ENCODE measurements around the gene NXN. TPM values are rescaled to one million over a fixed set of nuclear protein-coding genes. Genes with fewer than 3 reads are reported as not detected.
A peak's percentile ranks its signal among the peaks of the same experiment; 100 is the strongest.

NXN gene
- total RNA-seq, 1 experiment from 2014 or later: 48.4 TPM

DNA sequence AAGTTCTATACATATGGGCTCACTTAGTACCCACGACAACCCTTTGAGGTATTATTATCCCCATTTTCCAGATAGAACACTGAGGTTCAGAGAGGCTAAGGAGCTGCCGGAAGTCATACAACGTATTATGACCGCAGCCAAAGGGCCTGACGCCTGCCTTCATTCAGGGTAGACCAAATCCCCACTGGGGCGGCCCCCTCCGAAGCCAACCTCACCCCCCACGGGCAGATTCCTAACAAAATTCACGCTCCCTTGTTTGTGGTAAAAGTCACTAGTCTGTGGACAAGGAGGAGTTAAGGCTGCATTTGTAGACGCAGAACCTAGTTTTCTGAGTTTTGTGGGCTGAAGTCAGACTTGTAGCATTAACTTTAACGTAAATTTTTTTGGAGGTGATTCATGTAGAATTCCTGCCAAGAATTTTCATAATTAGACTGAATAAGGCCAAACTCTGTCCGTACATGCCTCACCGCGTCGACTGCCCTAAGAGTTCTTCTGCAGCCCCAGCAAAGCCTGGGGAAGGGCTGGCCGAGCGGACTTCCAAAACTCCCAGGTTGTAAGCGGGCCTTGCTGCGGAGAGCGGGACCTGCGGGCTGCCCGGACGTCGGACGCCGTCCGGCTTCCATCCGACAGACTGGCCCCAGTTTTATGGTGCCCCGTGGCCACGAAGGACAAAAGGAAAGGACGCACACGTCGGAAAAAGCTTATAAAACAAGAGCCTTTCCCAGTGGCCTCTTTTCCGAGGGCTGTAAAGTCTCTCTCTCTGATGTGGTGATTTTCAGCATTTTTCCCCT lies 75.7 kb downstream of the NXN start:
- peaks cover 16% of the 10 kb centered on the region for H3K4me1 ChIP-seq (replicated peaks)
- H3K36me3 ChIP-seq: no peaks in the 10 kb centered on the region
- H3K27ac ChIP-seq: peak overlapping the region; percentile 43
- peak; percentile 51 to 54 for DNase-seq (ENCODE audit: low read depth in 1 of 2, low spot score in 2 of 2)
- H3K9me3 ChIP-seq (replicated peaks): no peaks in the 10 kb centered on the region
- no peaks in the 10 kb centered on the region for H3K27me3 ChIP-seq (replicated peaks)
- H3K4me3 ChIP-seq: no peak overlapping the region

DNA sequence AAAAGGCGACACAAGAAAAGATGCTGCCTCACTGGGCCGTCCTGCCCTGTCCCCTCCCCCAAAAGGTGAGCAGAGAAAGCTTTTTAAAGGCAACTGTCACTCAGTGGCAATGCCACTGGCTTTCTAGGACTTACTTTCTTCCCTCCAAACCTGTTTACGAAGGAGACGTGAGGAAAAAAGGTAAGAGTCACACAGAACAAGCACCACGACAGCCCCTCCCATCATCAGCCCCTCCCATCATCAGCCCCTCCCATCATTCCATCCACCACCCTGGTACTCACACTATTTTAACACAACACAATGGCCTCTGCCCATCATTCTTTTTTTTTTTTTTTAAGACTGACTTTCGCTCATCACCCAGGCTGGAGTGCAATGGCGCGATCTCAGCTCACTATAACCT lies 77.1 kb downstream of the NXN start:
- Histone ChIP-seq H3K27ac (no peak overlapping the region), H3K36me3 (no peaks in the 10 kb centered on the region), H3K4me3 (no peak overlapping the region), H3K9me3 (replicated peaks) (no peaks in the 10 kb centered on the region), H3K27me3 (replicated peaks) (no peaks in the 10 kb centered on the region), H3K4me1 (replicated peaks) (peaks cover 16% of the 10 kb centered on the region)
- DNase-seq (ENCODE audit: low read depth in 1 of 2, low spot score in 2 of 2): no peak

DNA sequence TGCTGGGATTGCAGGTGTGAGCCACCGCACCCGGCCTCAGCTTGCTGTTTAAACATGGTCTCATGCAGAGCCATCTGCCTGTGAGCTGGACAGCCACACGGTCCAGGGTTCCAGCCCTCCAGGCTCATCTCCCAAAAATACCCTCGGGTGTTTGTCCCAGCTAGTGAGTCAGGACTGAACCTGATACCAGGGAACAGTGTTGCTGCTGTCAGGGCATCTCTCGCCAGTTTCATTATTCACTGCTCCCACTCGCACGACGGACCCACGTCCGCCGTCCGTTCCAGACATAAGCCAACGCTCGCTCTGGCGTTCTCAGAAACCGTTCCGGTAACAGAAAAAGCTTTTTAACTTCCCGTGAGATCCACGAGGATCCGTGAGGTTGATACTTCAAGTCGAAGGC lies 77.6 kb downstream of the NXN start:
- H3K9me3 ChIP-seq (replicated peaks): no peaks in the 10 kb centered on the region
- H3K4me3 ChIP-seq: no peak overlapping the region
- H3K36me3 ChIP-seq: no peaks in the 10 kb centered on the region
- H3K27ac ChIP-seq: no peak overlapping the region
- H3K27me3 ChIP-seq (replicated peaks): no peaks in the 10 kb centered on the region
- no peak for DNase-seq (ENCODE audit: low read depth in 1 of 2, low spot score in 2 of 2)
- H3K4me1 ChIP-seq (replicated peaks): peaks cover 16% of the 10 kb centered on the region

DNA sequence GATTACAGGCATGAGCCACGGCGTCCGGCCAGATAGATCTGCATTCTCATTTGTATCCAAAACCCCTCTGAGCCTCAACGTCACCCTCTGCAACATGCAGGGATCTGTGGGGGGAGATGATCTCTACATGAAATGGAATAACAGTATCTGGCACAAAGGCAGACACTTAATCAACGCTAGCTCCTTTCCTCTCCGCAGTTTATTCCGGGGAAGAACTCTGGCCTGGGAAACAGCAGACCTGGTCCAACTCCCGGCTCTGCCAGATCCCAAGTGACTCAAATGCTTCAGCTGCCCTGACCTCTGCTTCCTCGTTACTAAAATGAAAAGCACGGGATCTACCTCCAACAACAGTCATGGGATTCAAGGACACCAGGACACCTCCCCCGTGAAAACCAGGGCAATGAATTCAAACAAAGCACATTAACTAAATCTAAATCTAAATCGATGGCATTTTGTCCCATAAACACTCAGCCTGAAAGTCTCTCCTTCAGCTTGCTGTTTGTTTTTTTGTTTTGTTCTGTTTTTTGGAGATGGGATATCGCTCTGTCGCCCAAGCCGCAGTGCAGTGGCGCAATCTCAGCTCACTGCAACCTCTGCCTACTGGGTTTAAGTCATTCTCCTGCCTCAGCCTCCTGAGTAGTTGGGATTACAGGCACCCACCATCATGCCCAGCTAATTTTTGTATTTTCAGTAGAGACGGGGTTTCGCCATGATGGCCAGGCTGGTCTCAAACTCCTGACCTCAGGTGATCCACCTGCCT lies 78.2 kb downstream of the NXN start:
- H3K36me3 ChIP-seq: no peaks in the 10 kb centered on the region
- no peaks in the 10 kb centered on the region for H3K27me3 ChIP-seq (replicated peaks)
- H3K4me1 ChIP-seq (replicated peaks): peaks cover 16% of the 10 kb centered on the region
- no peak for DNase-seq (ENCODE audit: low read depth in 1 of 2, low spot score in 2 of 2)
- no peaks in the 10 kb centered on the region for H3K9me3 ChIP-seq (replicated peaks)
- no peak overlapping the region for H3K4me3 ChIP-seq
- H3K27ac ChIP-seq: no peak overlapping the region

DNA sequence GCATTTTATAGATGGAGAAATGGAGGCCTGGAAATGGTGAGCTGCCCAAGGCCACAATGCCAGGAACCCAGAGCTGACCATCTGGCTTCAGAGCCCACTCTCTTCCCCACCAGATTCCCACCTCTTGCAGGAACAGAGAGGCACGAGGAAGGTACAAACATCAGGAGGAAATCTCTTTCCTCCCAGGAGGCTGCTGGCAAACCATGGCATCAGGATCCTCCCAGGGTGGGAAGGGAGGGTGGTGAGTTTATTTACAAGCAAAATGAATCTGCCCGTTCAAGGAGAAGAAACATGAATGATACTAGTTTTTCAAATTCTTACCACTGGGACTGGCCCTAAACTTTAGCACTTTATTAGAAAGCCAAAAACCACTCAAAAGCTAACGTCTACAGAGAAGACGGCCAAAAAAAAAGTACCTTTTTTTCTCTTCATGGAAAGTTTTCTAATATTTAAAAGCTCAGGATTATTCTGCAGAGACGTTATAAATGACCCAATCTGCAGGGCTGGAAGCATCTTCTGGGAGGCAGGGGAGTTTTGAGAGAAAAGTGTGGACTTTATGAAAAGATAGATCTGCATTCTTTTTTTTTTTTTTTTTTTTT lies 79.1 kb downstream of the NXN start:
- Histone ChIP-seq H3K4me1 (replicated peaks) (peaks cover 16% of the 10 kb centered on the region), H3K9me3 (replicated peaks) (no peaks in the 10 kb centered on the region), H3K27ac (no peak overlapping the region), H3K36me3 (no peaks in the 10 kb centered on the region), H3K4me3 (no peak overlapping the region), H3K27me3 (replicated peaks) (no peaks in the 10 kb centered on the region)
- DNase-seq (ENCODE audit: low read depth in 1 of 2, low spot score in 2 of 2): no peak

DNA sequence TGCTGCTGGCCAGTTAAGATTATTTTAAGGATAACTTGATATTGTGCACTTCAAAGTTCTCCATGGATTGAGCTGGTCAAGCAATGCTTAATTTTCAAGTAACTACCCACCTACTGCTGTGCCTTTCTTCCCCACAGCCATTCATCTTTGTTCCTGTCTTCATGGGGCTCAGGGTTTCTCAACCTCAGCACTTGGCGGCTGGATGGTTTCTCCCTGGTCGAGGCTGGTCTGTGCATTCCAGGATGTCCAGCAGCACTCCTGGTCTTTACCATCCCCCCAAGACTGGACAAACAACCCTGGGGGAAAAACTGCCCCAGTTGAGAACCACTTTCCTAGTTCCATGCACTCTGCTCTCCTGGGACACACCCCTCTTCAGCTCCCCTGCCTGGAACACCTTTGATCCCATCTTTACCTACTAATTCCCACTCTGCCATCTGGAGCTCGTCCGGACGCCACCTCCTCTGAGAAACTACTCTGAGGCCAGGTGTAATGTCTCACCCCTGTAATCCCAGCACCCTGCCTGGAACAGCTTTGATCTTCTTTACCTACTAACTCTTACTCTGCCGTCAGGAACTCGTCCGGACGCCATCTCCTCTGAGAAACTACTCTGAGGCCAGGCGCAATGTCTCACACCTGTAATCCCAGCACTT lies 81.5 kb downstream of the NXN start:
- no peaks in the 10 kb centered on the region for H3K4me1 ChIP-seq (replicated peaks)
- H3K9me3 ChIP-seq (replicated peaks): no peaks in the 10 kb centered on the region
- H3K27ac ChIP-seq: no peak overlapping the region
- no peak for DNase-seq (ENCODE audit: low read depth in 1 of 2, low spot score in 2 of 2)
- no peaks in the 10 kb centered on the region for H3K27me3 ChIP-seq (replicated peaks)
- no peak overlapping the region for H3K4me3 ChIP-seq
- no peaks in the 10 kb centered on the region for H3K36me3 ChIP-seq

DNA sequence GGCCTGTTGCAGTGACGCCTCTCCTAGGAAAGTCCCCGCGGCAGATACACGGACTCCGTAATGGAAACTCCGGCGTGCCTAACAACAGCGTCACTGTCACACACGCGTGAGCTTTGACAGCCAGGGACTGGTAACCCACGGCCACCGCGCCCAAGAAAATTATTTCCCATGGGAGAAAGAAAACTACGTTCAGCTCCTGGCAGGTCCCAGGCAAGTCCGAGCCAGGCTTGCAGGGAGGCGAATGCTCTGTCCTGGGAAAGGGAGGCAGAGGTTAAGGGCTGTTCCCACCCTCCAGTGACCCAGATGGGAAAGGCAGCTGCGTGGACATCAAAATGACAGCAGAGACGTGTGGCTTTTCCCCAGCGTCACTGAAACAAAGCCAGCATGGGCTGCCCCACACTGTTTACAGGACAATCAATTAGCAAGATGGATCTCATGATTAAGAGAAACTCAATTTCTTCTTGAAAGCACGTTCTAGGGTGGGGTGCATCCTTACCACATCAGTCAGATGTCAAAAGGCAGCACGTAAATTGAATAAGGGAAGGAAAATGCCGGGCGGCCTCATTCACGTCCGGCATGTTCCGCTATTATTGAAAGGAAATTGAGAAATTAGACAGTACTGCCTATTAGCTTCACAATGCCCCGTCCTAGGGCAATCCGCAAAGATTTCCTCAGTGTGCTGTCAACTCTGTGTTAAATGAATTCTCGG lies 82.5 kb downstream of the NXN start:
- Histone ChIP-seq H3K27me3 (replicated peaks) (no peaks in the 10 kb centered on the region), H3K9me3 (replicated peaks) (no peaks in the 10 kb centered on the region), H3K4me3 (no peak overlapping the region), H3K4me1 (replicated peaks) (no peaks in the 10 kb centered on the region), H3K36me3 (no peaks in the 10 kb centered on the region), H3K27ac (no peak overlapping the region)
- no peak for DNase-seq (ENCODE audit: low read depth in 1 of 2, low spot score in 2 of 2)

DNA sequence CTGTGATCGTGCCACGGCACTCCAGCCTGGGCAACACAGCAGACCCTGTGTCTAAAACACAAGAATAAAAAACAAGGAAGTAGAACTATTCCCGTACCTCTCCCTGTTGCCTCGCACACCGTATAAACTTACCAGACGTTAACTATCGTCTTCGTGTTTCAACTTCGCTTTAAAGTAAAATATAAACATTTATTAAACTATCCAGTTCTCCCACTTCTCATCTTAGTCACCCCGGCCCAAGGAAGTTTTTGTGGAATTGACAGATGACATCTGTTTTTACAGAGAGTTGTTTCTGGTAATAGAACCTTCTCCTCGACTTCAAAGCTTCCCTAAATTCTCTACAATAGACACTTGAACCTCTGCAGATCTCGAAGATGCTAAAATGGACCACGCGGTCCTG lies 83.1 kb downstream of the NXN start:
- Histone ChIP-seq H3K4me3 (no peak overlapping the region), H3K27ac (no peak overlapping the region), H3K9me3 (replicated peaks) (no peaks in the 10 kb centered on the region), H3K36me3 (no peaks in the 10 kb centered on the region), H3K27me3 (replicated peaks) (no peaks in the 10 kb centered on the region), H3K4me1 (replicated peaks) (no peaks in the 10 kb centered on the region)
- DNase-seq (ENCODE audit: low read depth in 1 of 2, low spot score in 2 of 2): no peak

DNA sequence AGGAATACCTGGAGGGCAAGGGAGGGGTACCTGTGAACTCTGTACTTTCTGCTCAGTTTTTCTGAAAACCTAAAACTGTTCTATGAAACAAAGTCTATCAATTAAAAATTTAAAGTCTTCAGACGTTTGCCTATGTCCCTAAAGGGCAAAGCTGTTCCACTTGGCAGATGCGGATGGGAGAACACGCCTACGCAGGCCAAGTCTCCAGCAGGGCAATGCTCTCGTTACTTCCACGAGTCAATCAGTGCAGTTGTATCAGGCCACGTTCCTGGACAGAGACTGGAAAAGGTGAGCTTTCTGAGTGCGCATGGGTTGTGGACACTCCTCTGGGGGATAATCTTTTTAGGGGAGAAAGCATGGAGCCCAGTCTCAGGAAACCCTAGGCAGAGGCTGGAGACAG lies 86.6 kb downstream of the NXN start:
- H3K4me1 ChIP-seq (replicated peaks): no peaks in the 10 kb centered on the region
- no peak overlapping the region for H3K27ac ChIP-seq
- H3K27me3 ChIP-seq (replicated peaks): no peaks in the 10 kb centered on the region
- H3K36me3 ChIP-seq: no peaks in the 10 kb centered on the region
- H3K9me3 ChIP-seq (replicated peaks): no peaks in the 10 kb centered on the region
- no peak for DNase-seq (ENCODE audit: low read depth in 1 of 2, low spot score in 2 of 2)
- H3K4me3 ChIP-seq: no peak overlapping the region

DNA sequence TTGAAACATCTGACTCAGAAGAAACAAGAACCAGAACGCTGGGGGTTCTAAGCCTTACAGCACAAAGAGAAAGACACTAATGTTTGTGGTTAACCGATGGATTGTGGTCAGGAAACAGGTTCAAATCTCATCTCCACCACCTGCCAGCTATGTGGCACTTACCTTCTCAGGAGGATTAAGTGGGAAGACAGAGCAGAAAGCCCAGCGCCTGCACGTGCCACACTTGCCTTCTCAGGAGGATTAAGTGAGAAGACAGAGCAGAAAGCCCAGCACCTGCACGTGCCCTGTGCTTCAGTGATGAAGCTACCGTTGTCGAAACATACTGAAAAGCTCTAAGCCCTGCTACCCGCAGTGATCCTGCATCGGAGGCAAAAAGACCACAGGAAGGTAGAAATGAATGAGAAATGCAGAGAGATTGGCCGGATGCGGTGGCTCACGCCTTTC lies 90.6 kb downstream of the NXN start:
- H3K4me3 ChIP-seq: no peak overlapping the region
- no peak overlapping the region for H3K27ac ChIP-seq
- no peaks in the 10 kb centered on the region for H3K9me3 ChIP-seq (replicated peaks)
- no peak for DNase-seq (ENCODE audit: low read depth in 1 of 2, low spot score in 2 of 2)
- H3K36me3 ChIP-seq: no peaks in the 10 kb centered on the region
- peaks cover 8% of the 10 kb centered on the region for H3K4me1 ChIP-seq (replicated peaks)
- H3K27me3 ChIP-seq (replicated peaks): no peaks in the 10 kb centered on the region

DNA sequence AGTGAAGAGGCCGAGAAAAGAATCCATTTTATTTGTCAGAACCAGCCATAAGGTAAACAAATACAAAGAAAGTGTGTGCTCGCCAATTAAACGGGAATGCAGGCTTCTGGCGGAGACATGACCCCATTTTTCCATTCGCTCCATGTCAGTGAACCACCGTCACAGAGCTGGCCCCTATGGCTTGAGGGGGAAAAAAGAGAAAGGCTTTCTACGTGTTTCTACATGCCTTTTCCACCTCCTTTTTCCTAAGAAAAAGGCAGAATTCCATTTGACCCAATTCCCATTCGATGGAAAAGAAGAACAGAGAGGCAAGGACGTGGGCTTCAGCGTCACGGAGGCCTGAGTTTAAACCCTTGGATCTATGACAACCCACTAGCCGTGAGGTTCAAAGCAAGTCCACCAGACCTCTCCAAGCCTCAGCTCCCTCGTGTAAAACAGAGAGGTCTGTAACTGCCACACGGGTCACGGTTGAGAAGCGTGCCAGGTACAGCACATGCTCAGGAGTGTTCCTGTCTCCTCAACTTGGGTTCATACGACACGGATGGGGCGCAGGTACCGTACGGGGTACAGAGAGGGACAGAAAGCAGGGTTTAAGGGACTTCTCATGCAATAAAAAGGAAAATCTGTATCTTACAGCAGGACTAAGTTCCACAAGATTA lies 91.9 kb downstream of the NXN start:
- no peak for DNase-seq (ENCODE audit: low read depth in 1 of 2, low spot score in 2 of 2)
- H3K36me3 ChIP-seq: no peaks in the 10 kb centered on the region
- H3K4me3 ChIP-seq: no peak overlapping the region
- H3K9me3 ChIP-seq (replicated peaks): no peaks in the 10 kb centered on the region
- peaks cover 16% of the 10 kb centered on the region for H3K4me1 ChIP-seq (replicated peaks)
- H3K27me3 ChIP-seq (replicated peaks): no peaks in the 10 kb centered on the region
- H3K27ac ChIP-seq: no peak overlapping the region

DNA sequence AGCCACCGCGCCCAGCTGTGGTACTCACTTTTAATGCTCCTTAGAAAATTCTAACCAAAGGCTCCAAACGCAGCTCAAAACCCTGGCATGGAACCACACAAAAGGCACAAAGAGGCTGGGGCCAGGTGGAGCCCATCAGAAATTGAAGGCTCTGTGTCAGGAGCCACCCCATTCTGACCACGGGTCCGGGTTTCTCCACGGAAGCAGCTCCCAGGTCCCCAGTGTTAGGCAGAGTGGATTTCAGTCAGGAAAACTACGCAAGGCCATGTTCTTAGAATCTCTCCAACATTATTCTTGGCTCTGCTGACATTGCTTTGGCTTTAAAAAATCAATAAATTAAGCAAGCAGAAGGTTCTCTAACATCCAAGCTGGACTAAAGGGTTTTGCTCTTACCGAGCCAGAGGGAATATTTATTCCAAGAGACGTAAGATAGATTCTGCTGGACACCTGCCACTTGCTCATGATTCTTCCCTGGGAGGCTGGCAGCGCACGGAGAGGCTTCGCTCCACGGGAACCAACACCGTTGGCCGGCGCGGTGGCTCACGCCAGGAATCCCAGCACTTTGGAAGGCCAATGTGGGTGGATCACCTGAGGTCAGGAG lies 93.5 kb downstream of the NXN start:
- Histone ChIP-seq H3K4me1 (replicated peaks) (peaks cover 25% of the 10 kb centered on the region), H3K4me3 (no peak overlapping the region), H3K27me3 (replicated peaks) (no peaks in the 10 kb centered on the region), H3K36me3 (no peaks in the 10 kb centered on the region), H3K27ac (no peak overlapping the region), H3K9me3 (replicated peaks) (no peaks in the 10 kb centered on the region)
- no peak for DNase-seq (ENCODE audit: low read depth in 1 of 2, low spot score in 2 of 2)

DNA sequence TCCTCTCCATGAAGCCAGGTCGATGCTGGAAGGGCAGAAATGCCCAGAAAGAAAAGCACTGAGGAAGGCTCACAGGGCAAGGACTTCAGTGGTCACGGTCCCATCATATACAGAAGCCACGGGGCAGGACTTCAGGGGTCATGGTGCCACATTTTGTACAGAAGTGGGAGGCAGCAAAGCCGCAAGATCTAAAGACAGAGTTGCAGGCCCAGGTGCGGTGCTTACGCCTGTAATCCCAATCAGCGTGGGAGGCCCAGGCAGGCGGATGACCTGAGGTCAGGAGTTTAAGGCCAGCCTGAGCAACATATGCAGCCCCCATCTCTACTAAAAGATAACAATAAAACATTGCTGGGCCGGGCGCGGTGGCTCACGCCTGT lies 96.0 kb downstream of the NXN start:
- H3K4me1 ChIP-seq (replicated peaks): peaks cover 47% of the 10 kb centered on the region
- no peaks in the 10 kb centered on the region for H3K27me3 ChIP-seq (replicated peaks)
- H3K4me3 ChIP-seq: no peak overlapping the region
- H3K9me3 ChIP-seq (replicated peaks): no peaks in the 10 kb centered on the region
- H3K36me3 ChIP-seq: no peaks in the 10 kb centered on the region
- no peak overlapping the region for H3K27ac ChIP-seq
- DNase-seq (ENCODE audit: low read depth in 1 of 2, low spot score in 2 of 2): no peak
